Effector memory CD4-positive, alpha-beta T cell (primary cell): ENCODE data around the gene CDC23.
"Not testable (repeated sequence)": the region's sequence is repeated elsewhere in the genome, so short reads cannot be mapped to it uniquely, and the experiment has no call there.

Experiments
- DNase-seq, 3 donors: peaks; one replicate each; pipeline ENCODE4 v3.0.0-alpha.2; 2020
- H3K27ac ChIP-seq: 2 replicates; pipeline ENCODE4 v1.7.0; 2013; ENCODE audit warnings: mild to moderate bottlenecking, low read length, moderate library complexity; ENCODE audit not compliant: insufficient read depth, poor library complexity, severe bottlenecking
- H3K27me3 ChIP-seq: replicated peaks from 2 replicates; pipeline ENCODE4 v1.7.0; 2013; ENCODE audit warnings: mild to moderate bottlenecking, low read length; ENCODE audit not compliant: insufficient read depth, control insufficient read depth, poor library complexity, severe bottlenecking
- H3K36me3 ChIP-seq: 2 replicates; pipeline ENCODE4 v1.7.0; 2013; ENCODE audit warnings: mild to moderate bottlenecking, low read length, moderate library complexity; ENCODE audit not compliant: control insufficient read depth, insufficient read depth
- H3K4me1 ChIP-seq: 2 replicates; pipeline ENCODE4 v1.7.0; 2013; ENCODE audit warnings: low read length, mild to moderate bottlenecking; ENCODE audit not compliant: control insufficient read depth, insufficient read depth, poor library complexity, severe bottlenecking
- H3K4me3 ChIP-seq: 2 replicates; pipeline ENCODE4 v1.7.0; 2013; ENCODE audit warnings: low read length, low read depth, mild to moderate bottlenecking; ENCODE audit not compliant: insufficient read depth, poor library complexity, severe bottlenecking
- H3K9me3 ChIP-seq: 2 replicates; pipeline ENCODE4 v1.7.0; 2013; ENCODE audit warnings: mild to moderate bottlenecking, low read length, moderate library complexity; ENCODE audit not compliant: control insufficient read depth

CDC23 gene

GRCh38 chr5:138155977-138156376 is 57.1 kb downstream of the CDC23 start:
- H3K27ac ChIP-seq, DNase-seq, H3K4me1 ChIP-seq, H3K4me3 ChIP-seq, H3K27me3 ChIP-seq, H3K9me3 ChIP-seq: not testable (repeated sequence)
- H3K36me3 ChIP-seq, result peaks cover 34% of the 10 kb centered on the region

- no peak overlapping the region for H3K27ac ChIP-seq
These were observed 63.6 kb downstream of the CDC23 start for GRCh38 chr5:138149530-138149929.

GRCh38 chr5:138148811-138149210 is 64.3 kb downstream of the CDC23 start:
- no peaks in the 10 kb centered on the region for H3K9me3 ChIP-seq
- no peaks in the 10 kb centered on the region for H3K4me1 ChIP-seq
- no peaks in the 10 kb centered on the region for H3K36me3 ChIP-seq
- no peak overlapping the region for H3K4me3 ChIP-seq
- no peak for DNase-seq
- no peak overlapping the region for H3K27ac ChIP-seq
- no peaks in the 10 kb centered on the region for H3K27me3 ChIP-seq

More at GRCh38 chr5:138149530-138149929, 63.6 kb downstream of the CDC23 start:
- no peaks in the 10 kb centered on the region for H3K36me3 ChIP-seq
- no peaks in the 10 kb centered on the region for H3K27me3 ChIP-seq
- H3K4me1 ChIP-seq, result no peaks in the 10 kb centered on the region
- DNase-seq, result no peak
- no peak overlapping the region for H3K4me3 ChIP-seq
- H3K9me3 ChIP-seq, result no peaks in the 10 kb centered on the region

GRCh38 chr5:138143578-138143977 is 69.5 kb downstream of the CDC23 start:
- H3K4me1 ChIP-seq, DNase-seq, H3K27ac ChIP-seq: not testable (repeated sequence)

GRCh38 chr5:138141734-138142133 is 71.4 kb downstream of the CDC23 start:
- no peaks in the 10 kb centered on the region for H3K9me3 ChIP-seq
- DNase-seq, result no peak
- no peaks in the 10 kb centered on the region for H3K36me3 ChIP-seq
- no peak overlapping the region for H3K4me3 ChIP-seq
- no peaks in the 10 kb centered on the region for H3K27me3 ChIP-seq
- H3K27ac ChIP-seq, result no peak overlapping the region
- no peaks in the 10 kb centered on the region for H3K4me1 ChIP-seq

More at GRCh38 chr5:138143578-138143977, 69.5 kb downstream of the CDC23 start:
- H3K36me3 ChIP-seq, H3K9me3 ChIP-seq, H3K27me3 ChIP-seq, H3K4me3 ChIP-seq: not testable (repeated sequence)

- no peaks in the 10 kb centered on the region for H3K27me3 ChIP-seq
- no peak for DNase-seq
- H3K4me3 ChIP-seq, result no peak overlapping the region
- no peaks in the 10 kb centered on the region for H3K9me3 ChIP-seq
- H3K4me1 ChIP-seq, result no peaks in the 10 kb centered on the region
- H3K36me3 ChIP-seq, result no peaks in the 10 kb centered on the region
- no peak overlapping the region for H3K27ac ChIP-seq
These were observed 72.9 kb downstream of the CDC23 start for GRCh38 chr5:138140268-138140667.

GRCh38 chr5:138139781-138140090 is 73.4 kb downstream of the CDC23 start:
- no peaks in the 10 kb centered on the region for H3K36me3 ChIP-seq
- no peak overlapping the region for H3K4me3 ChIP-seq
- no peak for DNase-seq
- H3K4me1 ChIP-seq, result no peaks in the 10 kb centered on the region
- H3K27ac ChIP-seq, result no peak overlapping the region
- no peaks in the 10 kb centered on the region for H3K27me3 ChIP-seq
- H3K9me3 ChIP-seq, result no peaks in the 10 kb centered on the region

- H3K4me3 ChIP-seq, result no peak within 1 kb of the TSS
- H3K36me3 ChIP-seq, result no peaks in the 10 kb centered on the region
- H3K4me1 ChIP-seq, result no peaks in the 10 kb centered on the region
- no peaks in the 10 kb centered on the region for H3K9me3 ChIP-seq
- no peaks in the 10 kb centered on the region for H3K27me3 ChIP-seq
- DNase-seq, result no peak
- H3K27ac ChIP-seq, result no peak within 1 kb of the TSS
These were observed 74.0 kb downstream of the CDC23 start, which contains the start of gene NME5 for GRCh38 chr5:138138949-138139780. NME5 (minus strand) TSS chr5:138139428; CDS start chr5:138138780, 648 bp downstream.
